GM12872 (cell line): ENCODE data around the gene PRDM11.

Experiments used
- TF ChIP-seq, protein P1 (sequence below): IDR thresholded peaks from 3 replicates; pipeline ENCODE4 v1.5.1; 2011; ENCODE audit warnings: low read depth, mild to moderate bottlenecking, low read length, moderate library complexity; ENCODE audit not compliant: insufficient read depth

PRDM11 gene

DNA sequence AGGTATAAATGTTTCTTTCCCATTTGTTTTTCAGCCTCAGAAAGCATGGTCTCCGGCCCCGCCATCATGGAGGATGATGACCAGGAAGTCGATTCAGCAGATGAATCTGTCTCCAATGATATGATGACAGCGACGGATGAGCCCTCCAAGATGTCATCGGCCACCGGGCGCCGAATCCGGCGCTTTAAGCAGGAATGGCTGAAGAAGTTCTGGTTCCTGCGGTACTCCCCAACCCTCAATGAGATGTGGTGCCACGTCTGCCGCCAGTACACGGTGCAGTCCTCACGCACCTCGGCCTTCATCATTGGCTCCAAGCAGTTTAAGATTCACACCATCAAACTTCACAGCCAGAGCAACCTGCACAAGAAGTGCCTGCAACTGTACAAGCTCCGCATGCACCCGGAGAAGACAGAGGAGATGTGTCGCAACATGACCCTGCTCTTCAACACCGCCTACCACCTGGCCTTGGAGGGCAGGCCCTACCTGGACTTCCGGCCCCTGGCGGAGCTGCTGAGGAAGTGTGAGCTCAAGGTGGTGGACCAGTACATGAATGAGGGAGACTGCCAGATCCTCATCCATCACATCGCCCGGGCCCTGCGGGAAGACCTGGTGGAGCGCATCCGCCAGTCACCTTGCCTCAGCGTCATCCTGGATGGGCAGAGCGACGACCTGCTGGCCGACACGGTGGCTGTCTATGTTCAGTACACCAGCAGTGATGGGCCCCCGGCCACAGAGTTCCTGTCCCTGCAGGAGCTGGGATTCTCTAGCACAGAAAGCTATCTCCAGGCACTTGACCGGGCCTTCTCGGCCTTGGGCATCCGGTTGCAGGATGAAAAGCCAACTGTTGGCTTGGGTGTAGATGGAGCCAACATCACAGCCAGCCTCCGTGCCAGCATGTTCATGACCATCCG, 79.8 kb downstream of the PRDM11 start:
- TF ChIP-seq, protein P1, sequence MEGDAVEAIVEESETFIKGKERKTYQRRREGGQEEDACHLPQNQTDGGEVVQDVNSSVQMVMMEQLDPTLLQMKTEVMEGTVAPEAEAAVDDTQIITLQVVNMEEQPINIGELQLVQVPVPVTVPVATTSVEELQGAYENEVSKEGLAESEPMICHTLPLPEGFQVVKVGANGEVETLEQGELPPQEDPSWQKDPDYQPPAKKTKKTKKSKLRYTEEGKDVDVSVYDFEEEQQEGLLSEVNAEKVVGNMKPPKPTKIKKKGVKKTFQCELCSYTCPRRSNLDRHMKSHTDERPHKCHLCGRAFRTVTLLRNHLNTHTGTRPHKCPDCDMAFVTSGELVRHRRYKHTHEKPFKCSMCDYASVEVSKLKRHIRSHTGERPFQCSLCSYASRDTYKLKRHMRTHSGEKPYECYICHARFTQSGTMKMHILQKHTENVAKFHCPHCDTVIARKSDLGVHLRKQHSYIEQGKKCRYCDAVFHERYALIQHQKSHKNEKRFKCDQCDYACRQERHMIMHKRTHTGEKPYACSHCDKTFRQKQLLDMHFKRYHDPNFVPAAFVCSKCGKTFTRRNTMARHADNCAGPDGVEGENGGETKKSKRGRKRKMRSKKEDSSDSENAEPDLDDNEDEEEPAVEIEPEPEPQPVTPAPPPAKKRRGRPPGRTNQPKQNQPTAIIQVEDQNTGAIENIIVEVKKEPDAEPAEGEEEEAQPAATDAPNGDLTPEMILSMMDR: no peak

DNA sequence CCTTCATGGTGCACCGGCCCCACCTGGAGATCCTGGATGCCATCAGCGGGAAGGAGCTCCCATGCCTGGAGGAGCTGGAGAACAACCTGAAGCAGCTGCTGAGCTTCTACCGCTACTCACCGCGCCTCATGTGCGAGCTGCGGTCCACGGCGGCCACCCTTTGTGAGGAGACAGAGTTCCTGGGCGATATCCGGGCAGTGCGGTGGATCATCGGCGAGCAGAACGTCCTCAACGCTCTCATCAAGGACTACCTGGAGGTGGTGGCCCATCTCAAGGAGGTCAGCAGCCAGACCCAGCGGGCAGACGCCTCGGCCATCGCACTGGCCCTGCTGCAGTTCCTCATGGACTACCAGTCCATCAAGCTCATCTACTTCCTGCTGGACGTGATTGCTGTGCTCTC, 80.5 kb downstream of the PRDM11 start:
- TF ChIP-seq, protein P1: no peak

DNA sequence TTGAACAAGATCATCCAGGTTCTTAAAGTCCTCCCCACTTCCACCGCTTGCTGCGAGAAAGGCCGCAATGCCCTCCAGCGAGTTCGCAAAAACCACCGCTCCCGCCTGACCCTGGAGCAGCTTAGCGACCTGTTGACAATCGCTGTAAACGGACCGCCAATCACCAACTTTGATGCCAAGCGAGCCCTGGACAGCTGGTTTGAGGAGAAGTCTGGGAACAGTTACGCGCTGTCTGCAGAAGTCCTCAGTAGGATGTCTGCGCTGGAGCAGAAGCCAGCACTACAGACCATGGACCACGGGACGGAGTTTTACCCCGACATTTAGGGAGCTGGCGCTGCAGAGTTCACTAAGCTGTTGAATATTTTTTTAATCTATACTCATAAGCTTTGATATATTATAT, 81.4 kb downstream of the PRDM11 start:
- TF ChIP-seq, protein P1: no peak

DNA sequence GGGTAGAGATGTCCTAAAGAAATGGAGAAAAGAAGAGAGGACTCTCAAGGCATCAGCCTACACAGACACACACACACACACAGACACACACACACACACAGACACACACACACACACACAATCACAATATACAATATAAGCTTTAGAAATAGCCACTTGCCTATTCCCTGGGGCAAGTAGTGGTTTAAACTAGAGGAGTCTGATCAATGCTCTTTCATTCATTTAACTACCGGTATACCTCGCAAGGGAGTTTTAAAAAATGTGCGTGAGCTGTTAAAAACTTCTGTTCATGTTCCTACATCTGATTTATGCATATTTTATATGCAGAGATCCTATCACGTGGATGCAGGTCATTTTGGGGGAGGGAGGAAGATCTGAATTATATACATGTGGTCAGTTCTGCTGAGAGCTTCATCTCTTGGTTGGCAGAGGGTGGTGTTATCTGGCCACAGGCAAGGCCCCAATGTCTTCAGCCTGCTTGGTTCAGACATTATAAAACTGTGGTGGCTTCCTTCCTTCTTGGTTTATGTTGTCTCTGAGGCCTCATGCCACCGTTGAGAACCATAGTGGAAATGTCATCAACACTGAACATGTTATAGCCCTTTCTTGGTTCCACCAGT, 83.1 kb downstream of the PRDM11 start:
- TF ChIP-seq, protein P1: no peak

DNA sequence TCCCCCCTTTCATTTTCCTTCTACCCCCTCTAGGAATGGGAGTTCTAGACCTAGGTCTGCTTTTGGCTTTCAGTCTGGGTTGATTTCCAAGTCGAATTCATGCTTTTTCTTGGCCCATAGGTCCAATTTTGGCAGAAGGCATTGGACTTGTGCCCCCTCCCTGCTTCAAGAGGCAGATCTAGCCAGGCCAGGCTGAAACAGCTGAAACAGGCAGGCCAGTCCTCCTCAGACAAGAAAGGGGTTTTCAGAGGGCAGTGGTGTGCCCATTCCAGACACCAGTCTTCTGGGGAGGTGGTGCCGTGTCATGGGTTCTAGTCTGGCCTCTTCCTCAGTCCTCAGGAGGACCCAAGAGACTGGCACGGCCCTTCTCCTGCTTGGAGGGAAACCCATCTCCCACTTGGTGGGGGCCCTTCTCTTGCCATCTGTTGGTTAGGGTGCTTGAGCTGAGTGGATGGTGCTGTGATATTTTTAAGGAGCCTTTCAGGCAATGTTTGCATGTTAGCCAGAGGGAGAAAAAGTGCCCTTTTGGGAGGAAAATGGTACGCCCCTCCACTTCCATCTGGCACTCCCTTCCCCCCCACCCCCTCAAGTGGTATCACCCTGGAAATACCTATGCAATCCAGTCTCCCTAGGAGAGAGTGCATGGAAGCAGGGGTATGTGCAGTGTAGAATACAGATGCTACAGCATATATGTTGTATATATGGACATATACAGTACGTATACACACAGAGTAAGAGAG, 86.1 kb downstream of the PRDM11 start:
- TF ChIP-seq, protein P1: no peak

DNA sequence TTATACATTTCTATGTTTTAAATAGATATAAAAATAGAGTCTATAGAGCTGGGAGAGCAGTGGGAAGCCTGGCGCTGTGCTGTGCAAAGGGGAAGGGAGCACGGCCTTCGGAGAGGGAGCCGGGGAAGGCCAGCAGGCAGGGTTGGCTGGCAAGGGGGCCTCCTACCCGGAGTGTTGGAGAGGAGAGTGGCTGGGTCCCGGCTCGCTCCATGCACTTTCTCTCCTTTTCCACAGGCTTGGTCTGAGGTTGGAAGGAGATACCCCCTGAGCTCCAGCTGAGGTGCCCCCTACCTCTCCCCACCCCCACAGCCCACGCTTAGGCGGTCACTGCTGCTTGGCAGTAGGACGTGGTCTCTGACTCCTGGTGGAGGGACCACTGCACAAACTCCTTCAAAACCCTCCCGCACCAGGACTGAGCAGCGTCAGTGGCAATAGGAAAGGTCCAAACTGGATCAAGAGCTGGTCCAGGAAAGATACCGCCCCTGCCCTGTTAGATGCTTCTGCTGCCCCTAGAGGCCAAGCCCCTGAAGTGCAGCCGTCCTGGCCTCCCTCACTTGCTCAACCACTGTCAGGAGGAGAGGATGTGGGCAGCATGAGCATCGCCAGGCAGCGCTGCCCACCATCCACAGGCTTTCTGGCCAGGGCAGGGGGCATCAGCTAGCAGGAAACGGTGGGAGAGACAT, 86.8 kb downstream of the PRDM11 start:
- TF ChIP-seq, protein P1: peak; percentile 94

DNA sequence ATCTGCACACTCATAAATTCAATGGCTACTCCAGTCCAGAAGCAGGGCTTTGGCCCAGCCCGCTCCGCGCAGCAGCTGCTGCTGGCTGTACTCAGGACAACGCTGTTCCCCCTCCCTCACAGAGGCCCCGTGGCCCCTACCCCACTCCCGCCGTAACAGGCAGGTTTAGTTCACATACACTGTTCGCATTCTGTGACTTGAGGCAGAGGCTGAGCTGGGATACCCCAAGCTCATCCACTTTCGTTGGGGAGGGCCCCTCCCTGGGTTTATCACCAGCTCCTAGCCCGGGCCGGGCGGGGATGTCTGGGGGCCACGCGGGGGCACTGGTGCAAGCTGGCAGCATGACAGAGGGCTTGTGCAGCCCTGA, 87.3 kb downstream of the PRDM11 start:
- TF ChIP-seq, protein P1: no peak
